Duodenal mucosa (tissue), 2 donors: ENCODE results near the gene ADAM15.
A peak's percentile ranks its signal among the peaks of the same experiment; 100 is the strongest.

Source experiments
- H3K27ac ChIP-seq: one replicate; pipeline ENCODE4 v1.7.0; 2013; ENCODE audit warnings: low read depth, low read length
- H3K27me3 ChIP-seq, 2 donors: one replicate each; pipeline ENCODE4 v1.7.0; 2013; ENCODE audit warnings: low read length in 2 of 2, control low read depth in 1 of 2; ENCODE audit not compliant: insufficient read depth in 2 of 2, control insufficient read depth in 1 of 2
- H3K36me3 ChIP-seq, 2 donors: one replicate each; pipeline ENCODE4 v1.7.0; 2013; ENCODE audit warnings: low read length in 2 of 2, control low read depth in 1 of 2; ENCODE audit not compliant: insufficient read depth in 2 of 2, control insufficient read depth in 1 of 2
- H3K4me1 ChIP-seq, 2 donors: one replicate each; pipeline ENCODE4 v1.7.0; 2013; ENCODE audit warnings: low read length in 2 of 2, control low read depth in 1 of 2; ENCODE audit not compliant: insufficient read depth in 2 of 2, control insufficient read depth in 1 of 2
- H3K4me3 ChIP-seq, 2 donors: one replicate each; pipeline ENCODE4 v1.7.0; 2013; ENCODE audit warnings: low read length in 2 of 2, low read depth in 1 of 2
- H3K9ac ChIP-seq, 2 donors: one replicate each; pipeline ENCODE4 v1.7.0; 2013; ENCODE audit warnings: low read length in 2 of 2, low read depth in 1 of 2
- H3K9me3 ChIP-seq, 2 donors: one replicate each; pipeline ENCODE4 v1.7.0; 2013; ENCODE audit warnings: low read length in 2 of 2, control low read depth in 1 of 2; ENCODE audit not compliant: control insufficient read depth in 1 of 2

ADAM15 gene

GRCh38 chr1:155079210-155079486, 28.0 kb downstream of the ADAM15 start:
- peak overlapping the region in 1 of 2 donors; percentile 0 for H3K9ac ChIP-seq
- no peaks in the 10 kb centered on the region for H3K9me3 ChIP-seq
- H3K27me3 ChIP-seq, result peaks cover 41 to 49% of the 10 kb centered on the region in 2 donors
- H3K4me1 ChIP-seq, result peaks cover 47 to 51% of the 10 kb centered on the region in 2 donors
- no peaks in the 10 kb centered on the region for H3K36me3 ChIP-seq
- no peak overlapping the region for H3K27ac ChIP-seq
- H3K4me3 ChIP-seq, result peak overlapping the region; percentile 22 to 44

GRCh38 chr1:155079487-155080311, 28.6 kb downstream of the ADAM15 start:
- peaks cover 53 to 56% of the 10 kb centered on the region in 2 donors for H3K4me1 ChIP-seq
- H3K36me3 ChIP-seq, result no peaks in the 10 kb centered on the region
- H3K9me3 ChIP-seq, result no peaks in the 10 kb centered on the region
- no peak overlapping the region for H3K27ac ChIP-seq
- peaks cover 41 to 50% of the 10 kb centered on the region in 2 donors for H3K27me3 ChIP-seq
- peak overlapping the region in 1 of 2 donors; percentile 0 for H3K9ac ChIP-seq
- peak overlapping the region; percentile 22 to 44 for H3K4me3 ChIP-seq

GRCh38 chr1:155080312-155081228, 29.5 kb downstream of the ADAM15 start:
- Histone ChIP-seq H3K36me3 (no peaks in the 10 kb centered on the region), H3K27ac (no peak overlapping the region), H3K9ac (no peak overlapping the region), H3K4me1 (peaks cover 53 to 58% of the 10 kb centered on the region in 2 donors), H3K9me3 (no peaks in the 10 kb centered on the region), H3K27me3 (peaks cover 41 to 50% of the 10 kb centered on the region in 2 donors), H3K4me3 (peak overlapping the region; percentile 50 to 54)

- Histone ChIP-seq H3K27me3 (peaks cover 41 to 50% of the 10 kb centered on the region in 2 donors), H3K27ac (no peak overlapping the region), H3K4me1 (peaks cover 56 to 68% of the 10 kb centered on the region in 2 donors), H3K9ac (peak overlapping the region in 1 of 2 donors; percentile 44), H3K9me3 (no peaks in the 10 kb centered on the region), H3K36me3 (no peaks in the 10 kb centered on the region), H3K4me3 (peak overlapping the region; percentile 37 to 58)
These were observed 30.6 kb downstream of the ADAM15 start for GRCh38 chr1:155081472-155082300.

GRCh38 chr1:155082301-155083051, 31.4 kb downstream of the ADAM15 start:
- no peak overlapping the region for H3K27ac ChIP-seq
- peaks cover 56 to 68% of the 10 kb centered on the region in 2 donors for H3K4me1 ChIP-seq
- H3K27me3 ChIP-seq, result peaks cover 41 to 50% of the 10 kb centered on the region in 2 donors
- peak overlapping the region; percentile 42 to 47 for H3K9ac ChIP-seq
- H3K4me3 ChIP-seq, result peak overlapping the region; percentile 37 to 43
- no peaks in the 10 kb centered on the region for H3K36me3 ChIP-seq
- no peaks in the 10 kb centered on the region for H3K9me3 ChIP-seq

GRCh38 chr1:155083052-155083541, 32.0 kb downstream of the ADAM15 start:
- H3K27me3 ChIP-seq, result peaks cover 41 to 50% of the 10 kb centered on the region in 2 donors
- H3K9me3 ChIP-seq, result no peaks in the 10 kb centered on the region
- H3K9ac ChIP-seq, result peak overlapping the region; percentile 36 to 47
- H3K27ac ChIP-seq, result no peak overlapping the region
- H3K4me3 ChIP-seq, result peak overlapping the region; percentile 37 to 43
- peaks cover 56 to 68% of the 10 kb centered on the region in 2 donors for H3K4me1 ChIP-seq
- no peaks in the 10 kb centered on the region for H3K36me3 ChIP-seq

GRCh38 chr1:155083865-155084721, 33.0 kb downstream of the ADAM15 start:
- Histone ChIP-seq H3K9ac (peak overlapping the region; percentile 28 to 54), H3K27me3 (peaks cover 40 to 48% of the 10 kb centered on the region in 2 donors), H3K4me1 (peaks cover 49 to 62% of the 10 kb centered on the region in 2 donors), H3K4me3 (peak overlapping the region; percentile 77 to 79), H3K36me3 (no peaks in the 10 kb centered on the region), H3K9me3 (no peaks in the 10 kb centered on the region), H3K27ac (no peak overlapping the region)

- Histone ChIP-seq H3K4me1 (peaks cover 42 to 55% of the 10 kb centered on the region in 2 donors), H3K9me3 (no peaks in the 10 kb centered on the region), H3K27me3 (peaks cover 32 to 40% of the 10 kb centered on the region in 2 donors), H3K27ac (peak overlapping the region; percentile 84), H3K4me3 (peak overlapping the region; percentile 77 to 79), H3K36me3 (no peaks in the 10 kb centered on the region), H3K9ac (peak overlapping the region; percentile 69 to 73)
These were observed 33.8 kb downstream of the ADAM15 start for GRCh38 chr1:155084722-155085503.
